Cortex of kidney (tissue), 1 donor: Measurements from ENCODE around the gene PLCL2.

ENCODE experiments used
- DNase-seq: peaks from one replicate; lab custom pipeline; 2025; lab: John Stamatoyannopoulos, UW

PLCL2 gene

GRCh38 chr3:16884748-16885592 lies at the start of gene PLCL2:
TSS of gene PLCL2 (plus strand) at chr3:16884955. CDS start at chr3:16885040, 85 bp downstream.
- no peak for DNase-seq

DNA sequence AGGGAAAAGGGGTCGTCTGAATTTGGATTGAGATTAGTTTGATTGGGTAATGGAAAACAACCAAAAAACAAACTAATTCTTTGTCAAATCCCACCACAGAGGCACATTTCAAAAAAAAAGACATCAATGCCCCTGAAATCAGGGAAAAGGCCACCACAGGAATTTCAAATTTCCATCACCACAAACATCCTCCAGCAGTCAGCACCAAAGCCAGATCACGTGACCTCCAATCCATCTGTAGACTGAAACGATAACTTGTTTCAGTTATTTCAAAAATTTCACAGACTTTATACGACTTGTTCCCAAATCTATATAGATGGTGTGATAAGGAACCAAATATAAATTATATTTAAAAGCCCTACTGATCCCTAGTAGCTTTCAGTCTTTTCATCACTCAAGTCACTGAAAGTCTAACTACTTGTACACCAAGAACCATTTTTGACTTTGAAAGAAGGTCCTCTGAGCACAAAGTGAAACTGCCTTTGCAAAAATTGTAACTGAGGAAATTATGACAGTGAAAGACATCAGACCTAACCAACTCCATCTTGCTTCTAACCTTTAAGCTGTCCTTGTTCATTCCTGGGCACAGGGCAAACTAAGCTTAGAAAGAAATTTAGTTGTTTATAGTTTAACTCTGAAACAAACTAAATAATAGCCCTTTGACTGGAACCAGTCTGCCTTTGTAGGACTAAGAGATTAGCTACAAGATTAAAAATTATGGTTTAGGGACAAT lies 48.1 kb upstream of the PLCL2 start:
- no peak for DNase-seq

DNA sequence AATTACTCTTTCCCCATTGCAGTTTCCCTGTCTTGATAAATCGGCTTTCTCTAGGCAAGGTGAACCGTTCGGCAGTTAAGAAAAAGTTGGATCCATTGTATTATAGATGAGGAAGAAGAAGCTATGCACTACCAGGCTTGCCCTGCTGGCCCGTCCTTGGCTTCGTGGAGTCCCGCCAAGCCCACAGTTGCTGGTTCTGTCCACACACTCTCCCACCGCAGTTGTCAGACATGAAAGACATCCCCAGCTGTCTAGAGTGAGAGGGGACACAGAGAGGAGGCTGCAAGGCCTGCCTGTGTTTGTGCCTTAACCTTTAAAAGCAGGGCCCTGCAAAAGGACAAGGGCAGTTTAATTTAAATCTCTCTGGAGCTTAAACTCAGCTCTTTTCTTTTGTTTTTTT lies 47.2 kb upstream of the PLCL2 start:
- no peak for DNase-seq

DNA sequence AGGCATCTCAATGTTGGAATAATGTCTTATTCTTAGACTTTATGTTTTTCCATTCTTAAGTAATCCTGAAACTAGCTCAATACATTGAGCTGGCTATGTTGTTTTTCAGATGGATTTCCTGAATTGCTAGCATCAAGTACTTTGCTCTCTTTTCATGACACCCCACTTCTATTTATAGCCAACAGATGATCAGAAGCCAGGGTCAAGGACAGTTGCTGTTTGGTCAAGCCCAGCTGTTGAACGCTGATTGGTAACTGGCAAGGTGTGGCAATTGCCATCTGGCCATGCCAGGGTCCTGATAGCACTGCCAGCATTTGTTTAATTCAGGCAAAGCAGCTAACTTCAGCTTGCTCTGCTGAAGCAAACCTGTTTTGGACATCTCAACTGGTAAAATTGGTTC lies 46.2 kb upstream of the PLCL2 start:
- DNase-seq = no peak

DNA sequence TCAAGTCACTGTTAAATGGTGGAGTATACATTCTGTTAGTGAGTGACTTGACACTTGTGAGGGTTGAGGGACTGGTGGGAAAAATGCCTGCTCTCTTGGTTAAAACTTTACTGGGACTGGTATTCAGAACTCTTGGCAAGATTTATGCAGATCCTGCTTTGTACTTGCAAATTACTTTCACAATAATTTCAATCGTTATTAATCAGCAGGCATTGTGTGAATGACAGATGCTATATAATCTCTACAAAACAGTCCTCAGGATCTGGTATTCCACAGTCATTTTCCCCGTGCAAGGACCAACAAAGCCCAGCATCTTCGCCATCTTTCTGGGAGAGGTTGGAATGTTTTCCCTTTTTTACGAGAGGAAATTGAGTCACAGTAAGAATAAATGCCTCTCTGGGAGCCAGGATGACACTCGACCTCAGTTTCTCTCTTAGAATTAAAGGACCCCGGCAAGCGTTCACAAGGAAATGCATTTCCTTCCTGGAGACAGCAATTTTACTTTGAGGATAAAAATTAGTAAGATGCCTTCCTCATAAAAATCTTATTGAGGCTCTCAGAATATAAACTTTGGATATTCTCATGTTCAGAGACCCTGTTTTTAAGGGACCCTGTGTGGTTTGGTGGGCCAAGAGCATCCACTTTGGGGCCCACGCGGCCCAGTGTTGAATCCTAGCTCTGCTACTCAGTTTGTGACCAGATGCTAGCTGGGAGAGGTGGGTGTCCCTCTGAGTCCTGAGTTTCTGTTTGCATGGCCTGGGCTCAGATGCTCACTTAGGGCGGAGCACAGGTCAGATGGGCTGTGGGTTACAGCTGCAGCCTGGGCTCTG lies 45.3 kb upstream of the PLCL2 start:
- no peak for DNase-seq

DNA sequence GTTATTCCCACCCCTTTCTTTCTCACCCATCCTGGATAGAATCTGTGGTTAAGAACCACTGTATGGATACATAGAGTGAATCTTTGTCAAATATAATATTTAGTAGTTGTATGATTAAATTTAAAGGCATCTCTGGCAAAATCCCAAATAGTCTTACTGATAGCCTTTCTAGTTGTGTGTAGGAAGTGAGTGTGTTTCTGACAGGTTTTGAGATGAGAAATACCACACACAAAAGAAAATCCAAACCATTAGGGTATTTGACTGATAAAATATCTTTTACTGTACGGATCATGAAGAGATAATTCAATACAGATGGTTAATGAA lies 44.7 kb upstream of the PLCL2 start:
- no peak for DNase-seq

DNA sequence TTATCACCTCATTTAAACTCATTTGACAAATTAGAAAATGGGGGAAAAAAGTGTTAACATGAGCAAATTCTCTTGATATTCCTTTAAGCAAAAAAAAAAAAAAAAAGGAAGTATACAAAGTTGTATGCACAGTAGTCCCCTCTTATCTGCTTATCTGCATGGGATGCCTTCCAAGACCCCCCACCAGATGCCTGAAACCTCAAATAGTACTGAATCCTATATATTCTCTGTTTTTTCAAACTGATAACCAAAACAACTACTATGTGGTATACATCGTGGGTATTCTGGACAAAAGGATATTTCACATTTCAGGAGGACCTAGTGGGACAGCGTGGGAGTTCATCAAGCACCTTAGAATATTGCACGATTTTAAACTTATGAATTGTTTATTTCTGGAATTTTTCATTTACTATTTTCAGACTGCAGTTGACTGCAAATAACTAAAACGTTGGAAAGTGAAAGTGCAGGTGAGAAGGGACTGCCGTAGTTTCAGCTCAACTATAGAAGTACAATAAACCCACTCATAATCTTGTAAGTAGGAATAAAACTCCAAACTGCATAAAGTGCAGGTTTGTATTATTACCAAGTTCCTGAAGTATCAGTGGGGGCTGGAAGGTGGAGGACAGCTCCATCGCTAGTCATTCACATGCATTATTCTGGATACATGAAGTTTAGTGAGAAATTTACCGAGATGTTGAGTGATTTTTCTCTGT lies 43.6 kb upstream of the PLCL2 start:
- no peak for DNase-seq

DNA sequence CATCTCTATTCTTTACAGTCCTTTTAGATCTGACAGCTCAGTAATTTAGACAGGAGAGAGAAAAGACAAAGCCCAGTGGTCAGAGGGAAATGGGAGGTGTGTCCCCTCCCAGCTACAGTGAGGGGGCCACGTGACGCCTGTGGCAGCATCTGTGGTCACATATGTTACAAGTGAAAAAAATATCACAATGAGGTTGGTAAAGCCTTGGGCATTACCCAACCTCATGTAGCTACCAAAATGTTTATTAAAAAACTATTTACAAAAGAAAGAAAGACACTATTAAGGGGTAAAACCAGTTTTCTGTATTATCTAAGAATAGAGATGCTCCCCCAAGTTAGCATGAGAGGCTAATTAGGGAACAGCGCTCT lies 42.9 kb upstream of the PLCL2 start:
- no peak for DNase-seq

GRCh38 chr3:16842272-16843270 lies 42.2 kb upstream of the PLCL2 start:
- no peak for DNase-seq

DNA sequence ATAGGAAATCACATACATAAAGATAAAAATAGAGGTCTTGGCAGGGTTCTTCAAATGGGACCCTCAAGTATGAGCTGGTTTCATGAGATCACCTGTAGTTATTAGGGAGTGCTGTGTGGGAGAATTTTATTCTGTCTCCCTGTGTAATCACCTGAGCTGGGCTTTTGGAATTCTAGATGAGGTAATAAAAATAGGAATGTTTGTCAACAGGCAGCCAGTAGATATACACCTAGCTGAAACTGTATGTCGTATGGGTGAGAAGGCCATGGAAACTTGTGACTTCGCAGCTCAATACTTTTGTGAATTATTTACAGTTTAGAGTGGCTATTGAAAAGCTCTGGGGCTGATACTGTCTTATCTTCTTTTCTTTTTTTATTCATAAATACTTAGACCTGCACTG lies 40.5 kb upstream of the PLCL2 start:
- DNase-seq = no peak

- DNase-seq = no peak
These were observed 40.0 kb upstream of the PLCL2 start for GRCh38 chr3:16844791-16845190.

GRCh38 chr3:16846373-16847080 lies 38.2 kb upstream of the PLCL2 start:
- DNase-seq = no peak

DNA sequence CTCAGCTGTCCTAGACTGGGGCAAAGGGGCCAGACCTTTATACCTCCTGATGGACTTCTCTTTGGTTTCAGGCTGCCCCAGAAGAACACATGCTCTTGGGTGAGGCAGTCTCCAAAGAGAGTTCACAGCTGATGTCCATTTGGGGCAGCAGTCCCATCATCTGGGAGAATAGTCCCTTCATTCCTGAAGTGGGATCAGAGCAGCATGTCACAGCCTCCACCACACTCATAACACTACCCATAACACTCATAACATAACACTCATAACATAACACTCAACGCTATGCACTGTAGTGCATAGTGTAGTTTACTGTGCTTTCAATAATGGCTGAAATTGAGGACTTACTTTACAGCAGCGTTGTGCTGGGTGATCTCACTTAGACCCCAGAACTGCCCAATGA lies 36.7 kb upstream of the PLCL2 start:
- DNase-seq = no peak

- DNase-seq = no peak
These were observed 35.5 kb upstream of the PLCL2 start for GRCh38 chr3:16849229-16849628.

DNA sequence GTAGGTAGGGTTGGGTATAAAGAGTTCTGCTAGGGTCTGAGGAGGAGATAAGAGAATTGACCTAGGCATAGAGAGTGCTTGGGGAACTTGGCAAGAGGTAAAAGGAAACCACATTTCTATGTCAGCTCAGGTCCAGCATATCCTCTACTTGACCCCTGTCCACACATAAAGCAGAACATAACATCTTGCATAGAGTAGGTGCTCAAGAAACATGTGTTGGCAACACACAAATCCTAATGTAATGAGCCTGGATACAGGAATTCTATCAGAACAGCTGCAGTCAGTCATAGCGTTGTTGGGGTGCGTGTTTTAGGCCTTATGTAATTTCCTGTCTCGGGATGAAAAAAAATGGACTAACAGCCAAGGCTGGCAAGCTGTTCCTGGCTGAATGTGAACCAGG lies 35.0 kb upstream of the PLCL2 start:
- DNase-seq = no peak

- no peak for DNase-seq
These were observed 29.3 kb upstream of the PLCL2 start for GRCh38 chr3:16855497-16855896.

DNA sequence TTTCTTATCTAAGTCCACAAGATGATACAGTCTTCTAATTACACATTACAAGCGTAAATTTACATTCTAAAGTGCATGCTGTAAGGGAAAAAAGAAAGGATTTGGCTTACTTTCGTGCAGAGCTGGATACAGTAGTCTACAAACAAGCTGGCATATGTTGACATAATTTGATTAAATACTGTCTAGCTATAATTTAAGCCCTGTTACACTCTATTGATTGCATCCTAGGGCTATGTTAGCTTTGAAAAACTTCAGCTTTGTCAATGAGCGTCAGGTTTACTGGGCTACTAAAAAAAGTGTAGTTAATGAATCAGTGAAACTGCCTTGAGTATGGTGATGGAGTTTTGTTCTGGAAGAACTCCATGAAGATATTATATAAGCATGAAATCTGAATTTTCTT lies 24.5 kb upstream of the PLCL2 start:
- no peak for DNase-seq

GRCh38 chr3:16861432-16861831 lies 23.3 kb upstream of the PLCL2 start:
- no peak for DNase-seq

DNA sequence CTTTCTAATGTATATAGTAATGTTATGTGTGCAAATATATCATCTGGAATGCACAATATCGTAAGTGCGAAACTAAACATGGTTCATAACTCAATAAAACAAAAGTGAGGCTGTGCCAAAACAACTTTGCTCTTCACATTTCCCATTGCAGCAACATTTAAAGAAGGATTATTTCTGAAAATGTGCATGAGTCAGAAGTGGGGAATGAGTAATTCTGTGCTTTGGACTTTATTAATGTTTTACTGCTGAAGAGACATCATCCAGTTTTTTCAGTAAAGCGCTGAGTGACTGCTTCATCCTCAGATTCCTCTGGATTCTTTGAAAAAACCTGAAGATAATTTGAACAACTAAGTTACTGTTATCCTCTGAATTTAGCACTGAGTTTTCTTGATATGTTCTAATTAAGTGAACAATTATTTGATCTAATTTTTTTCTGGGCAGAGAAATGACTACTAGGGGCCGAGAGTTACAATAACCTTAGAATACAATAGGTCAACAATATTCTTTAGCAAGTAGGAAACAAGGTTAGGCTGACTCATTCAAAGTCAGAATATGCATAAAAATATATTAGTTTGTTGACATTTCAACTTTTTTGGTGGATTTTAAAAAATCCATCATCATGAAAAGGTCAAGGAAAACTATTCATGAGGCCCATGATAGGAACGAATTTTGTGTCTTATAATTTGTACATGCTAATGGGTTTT lies 20.0 kb upstream of the PLCL2 start:
- no peak for DNase-seq

- no peak for DNase-seq
These were observed 19.4 kb upstream of the PLCL2 start for GRCh38 chr3:16865335-16865734.
